K562 (cell line): ENCODE measurements around the gene TAS2R1. TPM values are rescaled to one million over a fixed set of nuclear protein-coding genes. Genes with fewer than 3 reads are reported as not detected.

Experiments
- ATAC-seq: fragments of 200-7000 bp; cut with Tn5 transposase; 3 replicates; pipeline ENCODE4 v1.9.1; 2020; ENCODE audit warnings: moderate library complexity
- BruUV-seq: library from RNA; stranded (reverse); fragments of 400-500 nt; replicated peaks from 2 replicates; lab custom pipeline; 2021; lab: Mats Ljungman, UMichigan
- CTCF ChIA-PET: fragments of 300-600 bp; formaldehyde crosslinking; extraction: SDS; loops from one replicate; lab custom pipeline; 2021; ENCODE audit warnings: low intra/inter-chr PET ratio; lab: Yijun Ruan, JAX
- POLR2A ChIA-PET: fragments of 300-600, 350-650 bp; sonication (Branson Sonifier 250); formaldehyde crosslinking; extraction: SDS; loops from one replicate; lab custom pipeline; 2021; ENCODE audit warnings: antibody characterized with exemption, inconsistent platforms; lab: Yijun Ruan, JAX
- DNase-seq, 4 experiments: peaks; one replicate each; pipeline versions ENCODE4 v3.0.0 to v3.0.0-alpha.2; 2011 to 2018; ENCODE audit warnings: low spot score in 3 of 4, mixed read lengths in 3 of 4; ENCODE audit errors: extremely low read depth in 1 of 4
- FAIRE-seq: peaks from 2 replicates; lab custom pipeline; 2011; peaks lifted over from hg19 to GRCh38; lab: Jason Lieb, UNC
- H2AFZ ChIP-seq: 2 replicates; pipeline ENCODE4 v1.6.0; 2011; ENCODE audit warnings: low read depth, low read length, control low read depth, inconsistent platforms
- H3K27ac ChIP-seq: fragments of 200-600 bp; 3 replicates; pipeline ENCODE4 v1.8.0; 2011; ENCODE audit warnings: low read depth, mild to moderate bottlenecking, control low read depth, inconsistent platforms, low read length, moderate library complexity, mixed read lengths; ENCODE audit errors: extremely low read depth
- H3K27me3 ChIP-seq, 2 experiments: fragments of 300-600 bp in 1 of 2; 2 replicates in 1 of 2; 3 replicates in 1 of 2; pipeline versions ENCODE4 v1.6.0 to v1.8.0; 2011; ENCODE audit warnings: inconsistent platforms in 2 of 2, low read length in 2 of 2, mild to moderate bottlenecking in 1 of 2, mixed read lengths in 1 of 2, moderate library complexity in 1 of 2; ENCODE audit not compliant: control insufficient read depth in 2 of 2, insufficient read depth in 2 of 2
- H3K36me3 ChIP-seq: fragments of 300-600 bp; 3 replicates; pipeline ENCODE4 v1.8.0; 2011; ENCODE audit warnings: mild to moderate bottlenecking, low read length, inconsistent platforms; ENCODE audit not compliant: control insufficient read depth, insufficient read depth
- H3K4me1 ChIP-seq, 2 experiments: fragments of 200-600 bp in 1 of 2; replicated peaks in 1 of 2; 2 replicates in 1 of 2; 3 replicates in 1 of 2; pipeline versions ENCODE4 v1.5.1 to v1.8.0; 2011; ENCODE audit warnings: inconsistent platforms in 2 of 2, low read length in 2 of 2, mild to moderate bottlenecking in 1 of 2, mixed read lengths in 1 of 2, moderate library complexity in 1 of 2; ENCODE audit not compliant: control insufficient read depth in 2 of 2, insufficient read depth in 2 of 2
- H3K4me2 ChIP-seq: 2 replicates; pipeline ENCODE4 v1.6.1; 2011; ENCODE audit warnings: low read length, control low read depth, inconsistent platforms, mixed read lengths; ENCODE audit not compliant: insufficient read depth
- H3K4me3 ChIP-seq: fragments of 200-600 bp; sonication (generic), shearing (Covaris generic); 2 replicates; pipeline ENCODE4 v1.5.1; 2016; ENCODE audit warnings: control low read depth, inconsistent platforms
- H3K79me2 ChIP-seq: fragments of 200-600 bp; 3 replicates; pipeline ENCODE4 v1.8.0; 2011; ENCODE audit warnings: low read length, inconsistent platforms; ENCODE audit not compliant: control insufficient read depth, insufficient read depth
- H3K9ac ChIP-seq, 2 experiments: 2 replicates each; pipeline versions ENCODE4 v1.6.0 to v1.6.1; 2011; ENCODE audit warnings: low read depth in 2 of 2, low read length in 2 of 2, control low read depth in 1 of 2, inconsistent platforms in 1 of 2, mild to moderate bottlenecking in 1 of 2, mixed read lengths in 1 of 2; ENCODE audit not compliant: insufficient read depth in 1 of 2
- H3K9me1 ChIP-seq: one replicate; pipeline ENCODE4 v1.6.0; 2011; ENCODE audit warnings: inconsistent platforms, mild to moderate bottlenecking, low read length, moderate library complexity; ENCODE audit not compliant: control insufficient read depth, insufficient read depth
- H3K9me3 ChIP-seq: replicated peaks from 2 replicates; pipeline ENCODE4 v1.5.1; 2011; ENCODE audit warnings: low read depth, low read length, inconsistent platforms; ENCODE audit not compliant: control insufficient read depth, insufficient read depth
- H4K20me1 ChIP-seq: replicated peaks from 2 replicates; pipeline ENCODE4 v1.6.1; 2011; ENCODE audit warnings: low read length, inconsistent platforms, mixed read lengths; ENCODE audit not compliant: control insufficient read depth, insufficient read depth
- BRCA1 ChIP-seq, 2 experiments: fragments of 450-650 bp in 1 of 2; sonication (generic) in 1 of 2; formaldehyde crosslinking in 1 of 2; IDR thresholded peaks; 2 replicates each; pipeline versions ENCODE4 v1.5.0 to v1.6.1; 2017 to 2020; ENCODE audit warnings: mild to moderate bottlenecking in 1 of 2, missing genetic modification reagents in 1 of 2
- DMBX1 ChIP-seq: fragments of 250-450 bp; sonication (Bioruptor Pico); IDR thresholded peaks from 2 replicates; pipeline ENCODE4 v1.8.0; 2022; ENCODE audit warnings: inconsistent platforms, mild to moderate bottlenecking, moderate library complexity, borderline replicate concordance
- OTX1 ChIP-seq: fragments of 450-650 bp; formaldehyde crosslinking; IDR thresholded peaks from 2 replicates; pipeline ENCODE4 v1.4.0; 2022; ENCODE audit warnings: mild to moderate bottlenecking
- RBM34 ChIP-seq: fragments of 200-400 bp; formaldehyde crosslinking; IDR thresholded peaks from 2 replicates; pipeline ENCODE4 v1.6.1; 2018; ENCODE audit warnings: low read length, borderline replicate concordance; ENCODE audit not compliant: insufficient read depth
- TEAD1 ChIP-seq, 2 experiments: fragments of 450-650 bp in 1 of 2; sonication (generic) in 1 of 2; formaldehyde crosslinking; IDR thresholded peaks; 2 replicates each; pipeline versions ENCODE4 v1.4.0 to v1.8.0; 2020 to 2022; ENCODE audit warnings: mild to moderate bottlenecking in 2 of 2, missing genetic modification reagents in 1 of 2
- ZBTB8A ChIP-seq: fragments of 450-650 bp; IDR thresholded peaks from 2 replicates; pipeline ENCODE4 v1.6.1; 2018; ENCODE audit warnings: mild to moderate bottlenecking, moderate library complexity; ENCODE audit not compliant: partially characterized antibody
- ZNF239 ChIP-seq: fragments of 250-450 bp; sonication (Bioruptor Pico); IDR thresholded peaks from 2 replicates; pipeline ENCODE4 v1.4.0; 2020; ENCODE audit warnings: mild to moderate bottlenecking
- WGBS: fragments of 100-300 bp; shearing (Covaris generic); methylation state at CpG from one replicate; pipeline ENCODE4 v1.1.6; 2016; ENCODE audit warnings: low coverage, mixed read lengths; ENCODE audit not compliant: insufficient coverage; ENCODE audit errors: missing lambda C conversion rate; 5-methylcytosine and 5-hydroxymethylcytosine counted together
- in situ Hi-C: fragments of 300-500 bp; cut with MboI; formaldehyde crosslinking; loops from 4 replicates; pipeline ENCODE4 v1.15.0; 2018; ENCODE audit warnings: inconsistent platforms, mixed read lengths
- intact Hi-C: fragments of 100-400 bp; cut with micrococcal nuclease; formaldehyde crosslinking; loops from 2 replicates; pipeline ENCODE4 v1.14.2; 2022
- polyA plus RNA-seq, 8 experiments: library from polyadenylated mRNA; depleted of rRNA in 4 of 8; stranded (reverse) in 5 of 8; unstranded in 3 of 8; fragments of >200 nt; fragmentation: Nextera tagmentation in 2 of 8; fragmentation: Illumina TruSeq in 1 of 8; extraction: Ambion mirVana in 2 of 8; extraction: Trizol in 1 of 8; gene quantifications; 2 replicates each; pipeline versions ENCODE4 v1.2.1 to v1.2.3, GENCODE V29; 2011 to 2014; ENCODE audit warnings: inconsistent platforms in 1 of 8, missing spikeins in 1 of 8
- total RNA-seq, 7 experiments: library from RNA; depleted of rRNA in 6 of 7; stranded (reverse); fragments of >200 nt in 6 of 7; fragmentation: Illumina TruSeq in 2 of 7; extraction: Trizol in 2 of 7; gene quantifications; 2 replicates each; pipeline versions ENCODE4 v1.2.1 to v1.2.3, GENCODE V29; 2011 to 2021; ENCODE audit warnings: low replicate concordance in 1 of 7

Gene TAS2R1
- total and polyA plus RNA-seq, 9 of the 15 experiments (the other 6 are each of a cell fraction or from before 2014, with no cell fraction given): not detected

- no peaks in the 10 kb centered on the region for H3K27me3 ChIP-seq
- H3K9me3 ChIP-seq: no peaks in the 10 kb centered on the region
- no peak for DNase-seq
- H3K9ac ChIP-seq: no peak overlapping the region
- H2AFZ ChIP-seq: no peak overlapping the region
- H3K9me1 ChIP-seq: no peaks in the 10 kb centered on the region
- H3K79me2 ChIP-seq: no peaks in the 10 kb centered on the region
- H3K36me3 ChIP-seq: no peaks in the 10 kb centered on the region
- intact Hi-C loops: no loop called here
- H4K20me1 ChIP-seq: no peaks in the 10 kb centered on the region
- ChIA-PET POLR2A (interaction anchor here (0.7 to 1.3 kb wide), 2 partner anchors 33 to 149 kb away, joined by 3 to 4 read pairs; no protein-coding TSS in a partner anchor), CTCF (no interaction called here)
- H3K27ac ChIP-seq: no peak overlapping the region
- in situ Hi-C loops: no loop called here
- H3K4me1 ChIP-seq: no peaks in the 10 kb centered on the region
- no peak for FAIRE-seq
- no TSS peak for BruUV-seq
- ATAC-seq: no peak
- H3K4me3 ChIP-seq: no peak overlapping the region
- no peak overlapping the region for H3K4me2 ChIP-seq
- TF ChIP-seq ZBTB8A: no peak
- TF ChIP-seq TEAD1 (CRISPR knock-in tag; IDR thresholded peaks at IDR 0.05): no peak
- TF ChIP-seq RBM34: no peak
- no peak for TF ChIP-seq ZNF239 (CRISPR knock-in tag)
- TF ChIP-seq DMBX1 (CRISPR knock-in tag): no peak
- no peak for TF ChIP-seq OTX1 (CRISPR knock-in tag)
- TF ChIP-seq BRCA1 (IDR thresholded peaks at IDR 0.05): no peak
- no peak for TF ChIP-seq BRCA1 (CRISPR knock-in tag; IDR thresholded peaks at IDR 0.05)
- WGBS: 0% methylated on average over 5 of the region's 5 CpGs
Measured at GRCh38 chr5:9624196-9624947, 5.8 kb downstream of the TAS2R1 start.
